HepG2 (cell line): ENCODE results near the gene CMIP. TPM values are rescaled to one million over a fixed set of nuclear protein-coding genes. Genes with fewer than 3 reads are reported as not detected.

Source experiments
- ARID3A ChIP-seq: IDR thresholded peaks from 2 replicates; pipeline ENCODE4 v1.6.1; 2012; ENCODE audit warnings: low read depth, low read length, improper control_type of control experiment
- ATAD3A ChIP-seq: sonication (generic); formaldehyde crosslinking; IDR thresholded peaks from 2 replicates; pipeline ENCODE4 v1.4.0; 2020; ENCODE audit warnings: missing genetic modification reagents
- BCL6 ChIP-seq: IDR thresholded peaks from 2 replicates; pipeline ENCODE4 v1.6.1; 2016; ENCODE audit warnings: missing genetic modification reagents, missing compliant biosample characterization
- CREB1 ChIP-seq, 2 experiments: fragments of 450-650 bp in 1 of 2; IDR thresholded peaks; 2 replicates each; pipeline ENCODE4 v1.6.1; 2016 to 2017; ENCODE audit warnings: control low read depth in 1 of 2, mild to moderate bottlenecking in 1 of 2, missing compliant biosample characterization in 1 of 2, missing genetic modification characterization in 1 of 2
- CSRNP2 ChIP-seq: sonication (generic); formaldehyde crosslinking; conservative IDR thresholded peaks from 2 replicates; pipeline ENCODE4 v1.8.0; 2022; ENCODE audit warnings: low read depth, missing genetic modification reagents
- FOXM1 ChIP-seq: sonication (generic); formaldehyde crosslinking; IDR thresholded peaks from 2 replicates; pipeline ENCODE4 v1.5.0; 2020; ENCODE audit warnings: missing genetic modification reagents
- GRHL1 ChIP-seq: sonication (generic); formaldehyde crosslinking; conservative IDR thresholded peaks from 2 replicates; pipeline ENCODE4 v1.8.0; 2022; ENCODE audit warnings: missing genetic modification reagents
- HINFP ChIP-seq: sonication (generic); formaldehyde crosslinking; IDR thresholded peaks from 2 replicates; pipeline ENCODE4 v1.4.0; 2020; ENCODE audit warnings: low read depth, mild to moderate bottlenecking, missing genetic modification reagents
- IKZF5 ChIP-seq: IDR thresholded peaks from 2 replicates; pipeline ENCODE4 v1.6.1; 2018; ENCODE audit warnings: missing genetic modification reagents, mild to moderate bottlenecking, missing compliant biosample characterization
- MAFK ChIP-seq, 2 experiments: IDR thresholded peaks in 1 of 2; conservative IDR thresholded peaks in 1 of 2; 2 replicates each; pipeline ENCODE4 v1.6.1; 2011; ENCODE audit warnings: improper control_type of control experiment in 2 of 2, low read length in 2 of 2
- NAIF1 ChIP-seq: sonication (generic); formaldehyde crosslinking; IDR thresholded peaks from 2 replicates; pipeline ENCODE4 v1.5.0; 2020; ENCODE audit warnings: mild to moderate bottlenecking, missing genetic modification reagents, borderline replicate concordance
- REXO4 ChIP-seq: sonication (generic); formaldehyde crosslinking; IDR thresholded peaks from 2 replicates; pipeline ENCODE4 v1.8.0; 2022; ENCODE audit warnings: missing genetic modification reagents, mild to moderate bottlenecking, borderline replicate concordance
- RXRB ChIP-seq: IDR thresholded peaks from 2 replicates; pipeline ENCODE4 v1.6.1; 2016; ENCODE audit warnings: borderline replicate concordance, missing genetic modification reagents, missing compliant biosample characterization
- TBX2 ChIP-seq: sonication (generic); formaldehyde crosslinking; IDR thresholded peaks from 2 replicates; pipeline ENCODE4 v1.5.0; 2020; ENCODE audit warnings: missing genetic modification reagents, mild to moderate bottlenecking, borderline replicate concordance
- TCF7 ChIP-seq: sonication (generic); IDR thresholded peaks from 2 replicates; pipeline ENCODE4 v1.6.1; 2016; ENCODE audit warnings: antibody characterized with exemption, low read depth
- ZMYM3 ChIP-seq: sonication (generic); formaldehyde crosslinking; IDR thresholded peaks from 2 replicates; pipeline ENCODE4 v1.5.1; 2020; ENCODE audit warnings: mild to moderate bottlenecking, missing genetic modification reagents
- ZNF18 ChIP-seq: sonication (generic); formaldehyde crosslinking; IDR thresholded peaks from 2 replicates; pipeline ENCODE4 v1.8.0; 2022; ENCODE audit warnings: mild to moderate bottlenecking, missing genetic modification reagents; ENCODE audit not compliant: insufficient replicate concordance
- ZNF607 ChIP-seq: sonication (generic); formaldehyde crosslinking; IDR thresholded peaks from 2 replicates; pipeline ENCODE4 v1.5.1; 2020; ENCODE audit warnings: missing genetic modification reagents, mild to moderate bottlenecking, borderline replicate concordance
- ZNF879 ChIP-seq: sonication (generic); formaldehyde crosslinking; IDR thresholded peaks from 2 replicates; pipeline ENCODE4 v1.8.1; 2023; ENCODE audit warnings: missing genetic modification reagents
- ZSCAN25 ChIP-seq: sonication (generic); formaldehyde crosslinking; IDR thresholded peaks from 2 replicates; pipeline ENCODE4 v1.8.0; 2022; ENCODE audit warnings: mild to moderate bottlenecking, missing genetic modification reagents
- polyA plus RNA-seq, 8 experiments: library from polyadenylated mRNA; depleted of rRNA in 3 of 8; stranded (reverse) in 7 of 8; unstranded in 1 of 8; fragments of >200 nt; fragmentation: Illumina TruSeq in 4 of 8; extraction: Trizol in 4 of 8; gene quantifications; 2 replicates each; pipeline versions ENCODE4 v1.2.1 to v1.2.3, GENCODE V29; 2011 to 2016; ENCODE audit warnings: low read depth in 4 of 8, missing spikeins in 1 of 8, mixed read lengths in 1 of 8; ENCODE audit not compliant: insufficient read depth in 1 of 8
- total RNA-seq, 5 experiments: library from RNA; depleted of rRNA; stranded (reverse); fragments of >200 nt; fragmentation: Illumina TruSeq; extraction: Trizol; gene quantifications; 2 replicates each; pipeline ENCODE4 v1.2.3, GENCODE V29; 2016; ENCODE audit warnings: low read depth in 1 of 5

The CMIP gene
- total and polyA plus RNA-seq, 2 of the 13 experiments (the other 11 are each of a cell fraction or from before 2014, with no cell fraction given): 10.9 to 18.1 TPM

GRCh38 chr16:81758376-81758775 is 313.8 kb downstream of the CMIP start (continued):
- TF ChIP-seq ARID3A (no peak), ZNF18 (CRISPR knock-in tag) (no peak), BCL6 (no peak), TBX2 (no peak), FOXM1 (no peak), ZSCAN25 (CRISPR knock-in tag) (no peak), REXO4 (CRISPR knock-in tag) (no peak), CSRNP2 (CRISPR knock-in tag) (no peak), RXRB (CRISPR knock-in tag) (0 out of 2 replicates have a peak, but pooled peaks have one; percentile 27), ATAD3A (CRISPR knock-in tag) (no peak), ZMYM3 (0 out of 2 replicates have a peak, but pooled peaks have one; percentile 24), TCF7 (no peak), GRHL1 (CRISPR knock-in tag) (no peak), NAIF1 (no peak), ZNF607 (CRISPR knock-in tag) (no peak), IKZF5 (CRISPR knock-in tag) (0 out of 2 replicates have a peak, but pooled peaks have one; percentile 27), ZNF879 (CRISPR knock-in tag) (no peak), HINFP (CRISPR knock-in tag) (no peak), CREB1 (IDR thresholded peaks at IDR 0.05) (no peak), CREB1 (CRISPR knock-in tag; IDR thresholded peaks at IDR 0.05) (no peak), MAFK (conservative IDR thresholded peaks at IDR 0.05 in 1 of 2, IDR thresholded peaks at IDR 0.05 in 1 of 2; ENCODE audit: low read length in 2 of 2) (peak; percentile 47 to 52)
